Measurements from ENCODE around the gene C6orf15. TPM values are rescaled to one million over a fixed set of nuclear protein-coding genes. Genes with fewer than 3 reads are reported as not detected.

Gene C6orf15
- total RNA-seq, 1 experiment from 2014 or later, result not detected

GRCh38 chr6:31120151-31120915, 8.0 kb upstream of the C6orf15 start, which contains the start of gene CDSN:
CDSN (minus strand) TSS chr6:31120446; CDS start chr6:31120419, 27 bp downstream.
- no TSS peak for BruUV-seq (replicated peaks)
- no peak for TF ChIP-seq CTCF (IDR thresholded peaks at IDR 0.05; ENCODE audit: insufficient read depth in 1 of 2, low read depth in 1 of 2, low read length in 1 of 2, severe bottlenecking in 1 of 2, unreplicated experiment in 1 of 2)
- ChIA-PET CTCF (interaction anchor here (1.2 kb wide), 1 partner anchor 33 kb away, joined by 6 read pairs; no protein-coding TSS in a partner anchor), POLR2A (no interaction called here)
- Mint-ChIP-seq H3K27ac (ENCODE audit: unreplicated experiment) (no peak within 1 kb of the TSS), H3K36me3 (ENCODE audit: insufficient read depth, unreplicated experiment) (no peaks in the 10 kb centered on the region), H3K4me1 (ENCODE audit: low read depth, unreplicated experiment) (peaks cover 3% of the 10 kb centered on the region), H3K4me3 (ENCODE audit: unreplicated experiment) (no peak within 1 kb of the TSS), H3K27me3 (ENCODE audit: insufficient read depth, unreplicated experiment) (no peaks in the 10 kb centered on the region), H3K9me3 (ENCODE audit: unreplicated experiment) (no peaks in the 10 kb centered on the region)
- no peaks in the 10 kb centered on the region for H3K36me3 ChIP-seq (ENCODE audit: control insufficient read depth, insufficient read depth, low read length)
- H3K4me3 ChIP-seq (ENCODE audit: low read depth, low read length), result no peak within 1 kb of the TSS
- intact Hi-C loops (cut with micrococcal nuclease; ENCODE audit: unreplicated experiment), result no loop called here
- no peaks in the 10 kb centered on the region for H3K9me3 ChIP-seq
- peaks cover 2% of the 10 kb centered on the region; the same call in 1 of the 2 replicates for H3K4me1 ChIP-seq
- H3K27me3 ChIP-seq (replicated peaks; ENCODE audit: control insufficient read depth, insufficient read depth, low read length), result no peaks in the 10 kb centered on the region
- DNase-seq, result no peak

GRCh38 chr6:31118178-31118577, 5.8 kb upstream of the C6orf15 start:
- Histone ChIP-seq H3K36me3 (ENCODE audit: control insufficient read depth, insufficient read depth, low read length) (no peaks in the 10 kb centered on the region), H3K4me1 (peaks cover 23% of the 10 kb centered on the region), H3K9me3 (no peaks in the 10 kb centered on the region), H3K27me3 (replicated peaks; ENCODE audit: control insufficient read depth, insufficient read depth, low read length) (no peaks in the 10 kb centered on the region), H3K4me3 (ENCODE audit: low read depth, low read length) (no peak overlapping the region)
- Mint-ChIP-seq H3K36me3 (ENCODE audit: insufficient read depth, unreplicated experiment) (peaks cover 6% of the 10 kb centered on the region), H3K27me3 (ENCODE audit: insufficient read depth, unreplicated experiment) (no peaks in the 10 kb centered on the region), H3K4me3 (ENCODE audit: unreplicated experiment) (no peak overlapping the region), H3K9me3 (ENCODE audit: unreplicated experiment) (no peaks in the 10 kb centered on the region), H3K27ac (ENCODE audit: unreplicated experiment) (no peak overlapping the region), H3K4me1 (ENCODE audit: low read depth, unreplicated experiment) (peaks cover 15% of the 10 kb centered on the region)
- no peak for DNase-seq
- POLR2A ChIA-PET, result no interaction called here
- intact Hi-C loops (cut with micrococcal nuclease; ENCODE audit: unreplicated experiment), result no loop called here
- no TSS peak for BruUV-seq (replicated peaks)
- TF ChIP-seq CTCF (IDR thresholded peaks at IDR 0.05; ENCODE audit: insufficient read depth in 1 of 2, low read depth in 1 of 2, low read length in 1 of 2, severe bottlenecking in 1 of 2, unreplicated experiment in 1 of 2), result no peak
- CTCF ChIA-PET, result interaction anchor here (0.7 to 1.3 kb wide), 2 partner anchors 10 to 31 kb away, joined by 6 to 7 read pairs; no protein-coding TSS in a partner anchor

- TF ChIP-seq CTCF (IDR thresholded peaks at IDR 0.05; ENCODE audit: insufficient read depth in 1 of 2, low read depth in 1 of 2, low read length in 1 of 2, severe bottlenecking in 1 of 2, unreplicated experiment in 1 of 2), result no peak
- Mint-ChIP-seq H3K27me3 (ENCODE audit: insufficient read depth, unreplicated experiment) (no peaks in the 10 kb centered on the region), H3K27ac (ENCODE audit: unreplicated experiment) (no peak overlapping the region), H3K36me3 (ENCODE audit: insufficient read depth, unreplicated experiment) (peaks cover 6% of the 10 kb centered on the region), H3K4me3 (ENCODE audit: unreplicated experiment) (no peak overlapping the region), H3K4me1 (ENCODE audit: low read depth, unreplicated experiment) (peaks cover 23% of the 10 kb centered on the region), H3K9me3 (ENCODE audit: unreplicated experiment) (no peaks in the 10 kb centered on the region)
- BruUV-seq (replicated peaks), result no TSS peak
- Histone ChIP-seq H3K4me1 (peaks cover 24% of the 10 kb centered on the region), H3K4me3 (ENCODE audit: low read depth, low read length) (no peak overlapping the region), H3K27me3 (replicated peaks; ENCODE audit: control insufficient read depth, insufficient read depth, low read length) (no peaks in the 10 kb centered on the region), H3K9me3 (no peaks in the 10 kb centered on the region), H3K36me3 (ENCODE audit: control insufficient read depth, insufficient read depth, low read length) (no peaks in the 10 kb centered on the region)
- CTCF ChIA-PET, result interaction anchor here (0.8 to 1.3 kb wide), 2 partner anchors 29 to 519 kb away, joined by 5 to 7 read pairs; no protein-coding TSS in a partner anchor
- no peak for DNase-seq
- intact Hi-C loops (cut with micrococcal nuclease; ENCODE audit: unreplicated experiment), result no loop called here
- POLR2A ChIA-PET, result no interaction called here
Observed at GRCh38 chr6:31116661-31117385, 4.4 kb upstream of the C6orf15 start.

All from Caco-2 (cell line).